Measurements from ENCODE around the gene GALNT18.

DNA sequence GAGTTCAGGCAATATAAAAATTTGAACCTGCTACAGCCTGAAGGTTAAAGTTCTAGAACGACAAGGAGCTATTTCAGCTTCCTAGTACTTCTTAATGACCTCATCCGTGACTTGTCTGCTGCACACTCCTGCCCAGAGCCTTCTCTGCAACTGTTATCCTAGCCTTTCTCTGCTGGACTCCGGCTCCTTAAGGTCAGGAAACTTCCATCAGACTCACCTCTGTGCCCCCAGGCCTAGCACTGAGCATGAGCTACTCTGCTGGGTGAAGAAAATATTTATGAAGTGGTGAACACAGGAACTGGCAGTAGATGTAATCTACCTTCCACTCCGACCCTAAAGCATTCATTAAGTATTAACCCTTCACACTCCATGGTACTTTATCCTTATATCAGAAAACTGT, 287.2 kb downstream of the GALNT18 start:
- TF ChIP-seq ZFP3 (CRISPR knock-in tag; IDR thresholded peaks at IDR 0.05) (no peak), PPARA (CRISPR knock-in tag; IDR thresholded peaks at IDR 0.05; ENCODE audit: borderline replicate concordance) (no peak), ISL1 (CRISPR knock-in tag; IDR thresholded peaks at IDR 0.05) (no peak), ZNF70 (CRISPR knock-in tag; IDR thresholded peaks at IDR 0.05) (no peak), ARNTL (CRISPR knock-in tag; IDR thresholded peaks at IDR 0.05; ENCODE audit: borderline replicate concordance, low read depth) (no peak), PATZ1 (CRISPR knock-in tag; IDR thresholded peaks at IDR 0.05; ENCODE audit: borderline replicate concordance) (no peak), ZNF565 (CRISPR knock-in tag; conservative IDR thresholded peaks at IDR 0.05; ENCODE audit: low read depth) (no peak), OSR1 (CRISPR knock-in tag; IDR thresholded peaks at IDR 0.05) (no peak), CSRNP3 (CRISPR knock-in tag; IDR thresholded peaks at IDR 0.05) (no peak), TSHZ2 (CRISPR knock-in tag; IDR thresholded peaks at IDR 0.05) (no peak), RARB (CRISPR knock-in tag; IDR thresholded peaks at IDR 0.05) (no peak), CSDC2 (CRISPR knock-in tag; IDR thresholded peaks at IDR 0.05) (no peak)
- TF ChIP-seq, protein P1, sequence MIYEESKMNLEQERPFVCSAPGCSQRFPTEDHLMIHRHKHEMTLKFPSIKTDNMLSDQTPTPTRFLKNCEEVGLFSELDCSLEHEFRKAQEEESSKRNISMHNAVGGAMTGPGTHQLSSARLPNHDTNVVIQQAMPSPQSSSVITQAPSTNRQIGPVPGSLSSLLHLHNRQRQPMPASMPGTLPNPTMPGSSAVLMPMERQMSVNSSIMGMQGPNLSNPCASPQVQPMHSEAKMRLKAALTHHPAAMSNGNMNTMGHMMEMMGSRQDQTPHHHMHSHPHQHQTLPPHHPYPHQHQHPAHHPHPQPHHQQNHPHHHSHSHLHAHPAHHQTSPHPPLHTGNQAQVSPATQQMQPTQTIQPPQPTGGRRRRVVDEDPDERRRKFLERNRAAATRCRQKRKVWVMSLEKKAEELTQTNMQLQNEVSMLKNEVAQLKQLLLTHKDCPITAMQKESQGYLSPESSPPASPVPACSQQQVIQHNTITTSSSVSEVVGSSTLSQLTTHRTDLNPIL (CRISPR knock-in tag; IDR thresholded peaks at IDR 0.05; ENCODE audit: low read depth) = no peak

Data from SK-N-SH treated with all-trans-retinoic acid at 6 μM for 48 hours (cell line).